HCT116 (cell line): ENCODE measurements around the gene NGF. TPM values are rescaled to one million over a fixed set of nuclear protein-coding genes. Genes with fewer than 3 reads are reported as not detected.

ENCODE experiments used
- ATAC-seq: fragments of 200-7000 bp; cut with Tn5 transposase; 2 replicates; pipeline ENCODE4 v1.9.1; 2020; ENCODE audit warnings: mild to moderate bottlenecking, moderate library complexity
- BruUV-seq: library from RNA; stranded (reverse); fragments of 400-500 nt; replicated peaks from 2 replicates; lab custom pipeline; 2021; lab: Mats Ljungman, UMichigan
- CTCF ChIA-PET: fragments of 300-600 bp; sonication (Branson Sonifier 250); formaldehyde crosslinking; loops from one replicate; lab custom pipeline; 2021; ENCODE audit warnings: antibody characterized with exemption; lab: Charles Lee
- POLR2A ChIA-PET: fragments of 300-600, 350-600 bp; sonication (Branson Sonifier 250); formaldehyde crosslinking; loops from one replicate; lab custom pipeline; 2021; ENCODE audit warnings: antibody characterized with exemption; lab: Charles Lee
- RAD21 ChIA-PET, 2 experiments: fragments of 300-600 bp; sonication (Branson Sonifier 250); formaldehyde crosslinking; loops; one replicate each; lab custom pipeline; 2023; ENCODE audit warnings: low total read pairs in 2 of 2; ENCODE audit not compliant: uncharacterized antibody in 2 of 2, unreplicated experiment in 2 of 2, low non-redundant PET in 1 of 2; lab: Charles Lee
- DNase-seq: peaks from one replicate; pipeline ENCODE4 v3.0.0-alpha.2; 2010; ENCODE audit warnings: low read depth, low spot score
- H2AFZ ChIP-seq: fragments of 200-600 bp; shearing (Covaris generic), sonication (generic); 2 replicates; pipeline ENCODE4 v1.6.1; 2017; ENCODE audit warnings: low read depth, mixed run types, mixed read lengths, antibody characterized with exemption, low read length; ENCODE audit not compliant: poor library complexity, severe bottlenecking
- H3K27ac ChIP-seq: 2 replicates; pipeline ENCODE4 v1.5.1; 2012; ENCODE audit warnings: low read depth, low read length
- H3K27me3 ChIP-seq: fragments of 200-600 bp; sonication (generic); 2 replicates; pipeline ENCODE4 v1.6.1; 2016; ENCODE audit warnings: mixed run types, low read length, mixed read lengths; ENCODE audit not compliant: insufficient read depth
- H3K36me3 ChIP-seq, 2 experiments: fragments of 200-500 bp in 1 of 2; fragments of 200-600 bp in 1 of 2; sonication (Bioruptor generic) in 1 of 2; sonication (generic) in 1 of 2; 2 replicates each; pipeline versions ENCODE4 v1.5.1 to v1.6.1; 2014 to 2016; ENCODE audit warnings: low read length in 2 of 2, inconsistent platforms in 1 of 2, mixed read lengths in 1 of 2, mixed run types in 1 of 2; ENCODE audit not compliant: insufficient read depth in 2 of 2, control insufficient read depth in 1 of 2
- H3K4me1 ChIP-seq, 2 experiments: fragments of 200-600 bp in 1 of 2; sonication (generic) in 1 of 2; 2 replicates each; pipeline versions ENCODE4 v1.5.1 to v1.6.1; 2012 to 2017; ENCODE audit warnings: low read length in 2 of 2, inconsistent platforms in 1 of 2, mild to moderate bottlenecking in 1 of 2, mixed read lengths in 1 of 2, mixed run types in 1 of 2, moderate library complexity in 1 of 2; ENCODE audit not compliant: insufficient read depth in 2 of 2, control insufficient read depth in 1 of 2
- H3K4me2 ChIP-seq: fragments of 200-600 bp; sonication (generic); 2 replicates; pipeline ENCODE4 v1.6.1; 2017; ENCODE audit warnings: mixed run types, low read length, mixed read lengths
- H3K4me3 ChIP-seq, 2 experiments: fragments of 200-600 bp in 1 of 2; sonication (generic) in 1 of 2; replicated peaks in 1 of 2; 2 replicates each; pipeline ENCODE4 v1.5.1; 2011 to 2016; ENCODE audit warnings: low read length in 2 of 2, control low read depth in 1 of 2, low read depth in 1 of 2, mild to moderate bottlenecking in 1 of 2, mixed read lengths in 1 of 2, mixed run types in 1 of 2
- H3K79me2 ChIP-seq: fragments of 200-600 bp; sonication (generic); 2 replicates; pipeline ENCODE4 v1.6.1; 2017; ENCODE audit warnings: mild to moderate bottlenecking, mixed run types, low read length, moderate library complexity, mixed read lengths; ENCODE audit not compliant: insufficient read depth
- H3K9ac ChIP-seq: fragments of 200-600 bp; sonication (generic); 2 replicates; pipeline ENCODE4 v1.6.1; 2016; ENCODE audit warnings: low read length, mixed read lengths
- H3K9me2 ChIP-seq: fragments of 200-600 bp; sonication (generic), shearing (Covaris generic); 2 replicates; pipeline ENCODE4 v1.6.1; 2017; ENCODE audit warnings: mixed run types, mild to moderate bottlenecking, moderate library complexity; ENCODE audit not compliant: insufficient read depth
- H3K9me3 ChIP-seq, 2 experiments: fragments of 200-500 bp in 1 of 2; fragments of 200-600 bp in 1 of 2; sonication (Bioruptor generic) in 1 of 2; sonication (generic) in 1 of 2; 2 replicates each; pipeline ENCODE4 v1.6.1; 2014 to 2017; ENCODE audit warnings: low read length in 2 of 2, mixed read lengths in 2 of 2, inconsistent platforms in 1 of 2, low read depth in 1 of 2, mild to moderate bottlenecking in 1 of 2, mixed run types in 1 of 2, moderate library complexity in 1 of 2; ENCODE audit not compliant: control insufficient read depth in 1 of 2, insufficient read depth in 1 of 2
- H4K20me1 ChIP-seq: fragments of 200-600 bp; sonication (generic), shearing (Covaris generic); 2 replicates; pipeline ENCODE4 v1.6.1; 2017; ENCODE audit warnings: mixed run types, mild to moderate bottlenecking, moderate library complexity; ENCODE audit not compliant: insufficient read depth
- ELF1 ChIP-seq: IDR thresholded peaks from 2 replicates; pipeline ENCODE4 v1.6.1; 2012; ENCODE audit warnings: low read depth, borderline replicate concordance
- POLR2AphosphoS5 ChIP-seq: IDR thresholded peaks from 2 replicates; pipeline ENCODE4 v1.6.1; 2011; ENCODE audit warnings: mild to moderate bottlenecking, low read depth, low read length, moderate library complexity
- RAD21 ChIP-seq: IDR thresholded peaks from 2 replicates; pipeline ENCODE4 v1.6.1; 2012; ENCODE audit warnings: low read depth, mild to moderate bottlenecking
- SIN3A ChIP-seq: IDR thresholded peaks from 2 replicates; pipeline ENCODE4 v1.6.1; 2012; ENCODE audit warnings: low read depth
- SRF ChIP-seq: IDR thresholded peaks from 2 replicates; pipeline ENCODE4 v1.6.1; 2012; ENCODE audit warnings: low read depth
- TCF7L2 ChIP-seq: IDR thresholded peaks from 2 replicates; pipeline ENCODE4 v1.7.0; 2011; ENCODE audit warnings: borderline replicate concordance, inconsistent platforms; ENCODE audit not compliant: insufficient read depth, insufficient read length; ENCODE audit errors: extremely low read depth
- ZNF274 ChIP-seq: fragments of 200-500 bp; sonication (Bioruptor generic); IDR thresholded peaks from 2 replicates; pipeline ENCODE4 v1.6.1; 2014; ENCODE audit warnings: mild to moderate bottlenecking, low read depth, low read length, inconsistent platforms
- intact Hi-C: fragments of 100-400 bp; cut with micrococcal nuclease; formaldehyde crosslinking; loops from 2 replicates; pipeline ENCODE4 v1.10.0; 2022
- total RNA-seq: library from RNA; stranded (reverse); gene quantifications from one replicate; pipeline ENCODE4 v1.2.1, GENCODE V29; 2021; ENCODE audit not compliant: unreplicated experiment
- TF ChIP-seq, protein P1 (sequence below): IDR thresholded peaks from 2 replicates; pipeline ENCODE4 v1.6.1; 2012; ENCODE audit warnings: low read depth
- TF ChIP-seq, protein P2 (sequence below), 3 experiments: fragments of 200-600 bp in 1 of 3; sonication (generic) in 1 of 3; IDR thresholded peaks in 2 of 3; conservative IDR thresholded peaks in 1 of 3; 2 replicates each; pipeline ENCODE4 v1.5.1; 2012 to 2017; ENCODE audit warnings: low read depth in 2 of 3, low read length in 2 of 3, antibody characterized with exemption in 1 of 3, borderline replicate concordance in 1 of 3, control low read depth in 1 of 3, mild to moderate bottlenecking in 1 of 3, mixed read lengths in 1 of 3, mixed run types in 1 of 3, moderate library complexity in 1 of 3; ENCODE audit not compliant: insufficient read depth in 1 of 3

Gene NGF
- total RNA-seq, 1 experiment from 2014 or later: not detected

DNA sequence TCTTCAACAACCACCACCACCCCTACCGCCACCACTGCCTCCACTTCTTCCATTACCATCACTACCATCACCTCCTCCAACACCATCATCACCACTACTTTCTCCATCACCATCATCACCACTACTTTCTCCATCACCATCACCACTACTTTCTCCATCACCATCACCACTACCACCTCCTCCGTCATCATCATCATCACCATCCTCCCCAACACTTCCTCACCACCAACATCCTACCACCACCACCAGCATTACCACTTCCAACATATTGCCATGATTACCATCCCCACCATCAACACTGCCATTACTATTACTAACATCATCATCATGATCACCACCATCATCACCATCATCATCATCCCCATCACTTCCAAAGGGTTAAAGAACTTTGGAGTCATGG, 34.7 kb downstream of the NGF start:
- H3K36me3 ChIP-seq: no peaks in the 10 kb centered on the region
- H3K4me1 ChIP-seq: peaks cover 0 to 12% of the 10 kb centered on the region in 2 experiments; a peak in 2 of 4 replicates
- POLR2A ChIA-PET: no interaction called here
- ATAC-seq (no peak), DNase-seq (no peak)
- CTCF ChIA-PET: no interaction called here
- no peaks in the 10 kb centered on the region for H3K27me3 ChIP-seq
- no peak overlapping the region for H3K27ac ChIP-seq
- RAD21 ChIA-PET: no interaction called here
- H3K9ac ChIP-seq: no peak overlapping the region
- no peaks in the 10 kb centered on the region for H4K20me1 ChIP-seq
- no peak for TF ChIP-seq RAD21
- TF ChIP-seq, protein P1, sequence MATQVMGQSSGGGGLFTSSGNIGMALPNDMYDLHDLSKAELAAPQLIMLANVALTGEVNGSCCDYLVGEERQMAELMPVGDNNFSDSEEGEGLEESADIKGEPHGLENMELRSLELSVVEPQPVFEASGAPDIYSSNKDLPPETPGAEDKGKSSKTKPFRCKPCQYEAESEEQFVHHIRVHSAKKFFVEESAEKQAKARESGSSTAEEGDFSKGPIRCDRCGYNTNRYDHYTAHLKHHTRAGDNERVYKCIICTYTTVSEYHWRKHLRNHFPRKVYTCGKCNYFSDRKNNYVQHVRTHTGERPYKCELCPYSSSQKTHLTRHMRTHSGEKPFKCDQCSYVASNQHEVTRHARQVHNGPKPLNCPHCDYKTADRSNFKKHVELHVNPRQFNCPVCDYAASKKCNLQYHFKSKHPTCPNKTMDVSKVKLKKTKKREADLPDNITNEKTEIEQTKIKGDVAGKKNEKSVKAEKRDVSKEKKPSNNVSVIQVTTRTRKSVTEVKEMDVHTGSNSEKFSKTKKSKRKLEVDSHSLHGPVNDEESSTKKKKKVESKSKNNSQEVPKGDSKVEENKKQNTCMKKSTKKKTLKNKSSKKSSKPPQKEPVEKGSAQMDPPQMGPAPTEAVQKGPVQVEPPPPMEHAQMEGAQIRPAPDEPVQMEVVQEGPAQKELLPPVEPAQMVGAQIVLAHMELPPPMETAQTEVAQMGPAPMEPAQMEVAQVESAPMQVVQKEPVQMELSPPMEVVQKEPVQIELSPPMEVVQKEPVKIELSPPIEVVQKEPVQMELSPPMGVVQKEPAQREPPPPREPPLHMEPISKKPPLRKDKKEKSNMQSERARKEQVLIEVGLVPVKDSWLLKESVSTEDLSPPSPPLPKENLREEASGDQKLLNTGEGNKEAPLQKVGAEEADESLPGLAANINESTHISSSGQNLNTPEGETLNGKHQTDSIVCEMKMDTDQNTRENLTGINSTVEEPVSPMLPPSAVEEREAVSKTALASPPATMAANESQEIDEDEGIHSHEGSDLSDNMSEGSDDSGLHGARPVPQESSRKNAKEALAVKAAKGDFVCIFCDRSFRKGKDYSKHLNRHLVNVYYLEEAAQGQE: no peak
- TF ChIP-seq ELF1: no peak
- no peak for TF ChIP-seq ZNF274
- no peak for TF ChIP-seq TCF7L2
- TF ChIP-seq, protein P2, sequence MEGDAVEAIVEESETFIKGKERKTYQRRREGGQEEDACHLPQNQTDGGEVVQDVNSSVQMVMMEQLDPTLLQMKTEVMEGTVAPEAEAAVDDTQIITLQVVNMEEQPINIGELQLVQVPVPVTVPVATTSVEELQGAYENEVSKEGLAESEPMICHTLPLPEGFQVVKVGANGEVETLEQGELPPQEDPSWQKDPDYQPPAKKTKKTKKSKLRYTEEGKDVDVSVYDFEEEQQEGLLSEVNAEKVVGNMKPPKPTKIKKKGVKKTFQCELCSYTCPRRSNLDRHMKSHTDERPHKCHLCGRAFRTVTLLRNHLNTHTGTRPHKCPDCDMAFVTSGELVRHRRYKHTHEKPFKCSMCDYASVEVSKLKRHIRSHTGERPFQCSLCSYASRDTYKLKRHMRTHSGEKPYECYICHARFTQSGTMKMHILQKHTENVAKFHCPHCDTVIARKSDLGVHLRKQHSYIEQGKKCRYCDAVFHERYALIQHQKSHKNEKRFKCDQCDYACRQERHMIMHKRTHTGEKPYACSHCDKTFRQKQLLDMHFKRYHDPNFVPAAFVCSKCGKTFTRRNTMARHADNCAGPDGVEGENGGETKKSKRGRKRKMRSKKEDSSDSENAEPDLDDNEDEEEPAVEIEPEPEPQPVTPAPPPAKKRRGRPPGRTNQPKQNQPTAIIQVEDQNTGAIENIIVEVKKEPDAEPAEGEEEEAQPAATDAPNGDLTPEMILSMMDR (IDR thresholded peaks at IDR 0.05 in 2 of 3, conservative IDR thresholded peaks at IDR 0.05 in 1 of 3; ENCODE audit: borderline replicate concordance in 1 of 3, insufficient read depth in 1 of 3, low read depth in 2 of 3, low read length in 2 of 3): no peak
- no peak for TF ChIP-seq SRF
- no peak for TF ChIP-seq SIN3A
- no peak for TF ChIP-seq POLR2AphosphoS5
- BruUV-seq: no TSS peak
- H2AFZ ChIP-seq: no peak overlapping the region
- H3K9me2 ChIP-seq: no peaks in the 10 kb centered on the region
- no peak overlapping the region for H3K4me3 ChIP-seq
- H3K4me2 ChIP-seq: no peak overlapping the region
- intact Hi-C loops: no loop called here
- H3K9me3 ChIP-seq: no peaks in the 10 kb centered on the region
- H3K79me2 ChIP-seq: no peaks in the 10 kb centered on the region
